ENCODE results near the gene PHF1.

- no peak for TF ChIP-seq POLR2A (IDR thresholded peaks at IDR 0.05; ENCODE audit: extremely low read depth, insufficient read length)
- TF ChIP-seq CTCF (IDR thresholded peaks at IDR 0.05; ENCODE audit: low read depth, low read length): no peak
- no peak for TF ChIP-seq MAX (IDR thresholded peaks at IDR 0.05; ENCODE audit: low read depth, low read length)
- TF ChIP-seq MYC (IDR thresholded peaks at IDR 0.05; ENCODE audit: low read depth, low read length): no peak
These were observed 30.4 kb upstream of the PHF1 start for GRCh38 chr6:33380272-33380981.

All from NB4 (cell line).